ENCODE data around the gene FRMD5. TPM values are rescaled to one million over a fixed set of nuclear protein-coding genes. Genes with fewer than 3 reads are reported as not detected.

FRMD5 gene
- total RNA-seq, 1 experiment from 2014 or later, result 27.2 TPM

DNA sequence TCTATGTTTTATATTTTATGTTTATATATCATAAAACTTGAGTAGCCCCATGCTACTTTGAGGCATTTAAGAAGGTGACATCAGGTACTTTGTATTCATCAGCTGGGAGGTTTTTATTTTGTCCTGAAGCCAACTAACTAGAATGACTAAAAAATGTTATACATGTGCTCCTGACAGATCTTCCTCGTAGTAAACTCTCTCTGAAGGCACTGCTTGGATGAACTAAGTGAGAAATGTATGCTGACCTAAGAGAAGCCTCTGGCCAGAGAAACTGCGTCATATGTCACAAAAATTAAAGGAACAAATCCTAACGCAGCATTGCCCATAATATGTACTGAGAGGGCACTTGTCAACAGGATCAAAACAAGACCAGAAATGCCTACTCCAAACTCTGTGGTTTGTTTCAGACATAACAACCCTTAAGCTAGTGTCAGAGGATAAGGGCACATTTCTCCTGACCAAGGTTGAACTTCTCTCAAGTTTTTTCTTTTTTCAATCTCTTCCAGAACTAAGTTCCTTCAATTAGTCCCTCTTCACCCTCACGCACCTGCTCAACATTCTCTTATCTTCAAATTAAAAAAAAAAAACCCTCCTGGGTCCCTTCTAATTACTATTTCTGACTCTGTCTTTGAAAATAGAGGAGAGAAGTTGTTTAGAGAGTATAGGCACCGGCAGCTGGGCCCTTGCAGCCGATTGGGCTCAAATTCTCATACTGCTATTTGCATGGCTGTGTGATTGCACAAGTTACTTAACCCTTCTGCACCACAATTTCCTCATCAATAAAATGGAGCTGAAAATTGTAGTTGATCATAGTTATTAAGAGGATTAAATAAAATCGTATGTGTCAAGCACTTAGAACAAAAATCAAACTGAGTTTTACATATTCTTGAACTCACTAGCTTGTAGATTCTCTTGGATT lies 159.0 kb downstream of the FRMD5 start (continued):
- TF ChIP-seq ELF1 (IDR thresholded peaks at IDR 0.05; ENCODE audit: borderline replicate concordance, low read depth) (no peak), JUND (IDR thresholded peaks at IDR 0.05) (no peak), TCF7L2 (IDR thresholded peaks at IDR 0.05; ENCODE audit: borderline replicate concordance, extremely low read depth, insufficient read depth, insufficient read length) (no peak)

DNA sequence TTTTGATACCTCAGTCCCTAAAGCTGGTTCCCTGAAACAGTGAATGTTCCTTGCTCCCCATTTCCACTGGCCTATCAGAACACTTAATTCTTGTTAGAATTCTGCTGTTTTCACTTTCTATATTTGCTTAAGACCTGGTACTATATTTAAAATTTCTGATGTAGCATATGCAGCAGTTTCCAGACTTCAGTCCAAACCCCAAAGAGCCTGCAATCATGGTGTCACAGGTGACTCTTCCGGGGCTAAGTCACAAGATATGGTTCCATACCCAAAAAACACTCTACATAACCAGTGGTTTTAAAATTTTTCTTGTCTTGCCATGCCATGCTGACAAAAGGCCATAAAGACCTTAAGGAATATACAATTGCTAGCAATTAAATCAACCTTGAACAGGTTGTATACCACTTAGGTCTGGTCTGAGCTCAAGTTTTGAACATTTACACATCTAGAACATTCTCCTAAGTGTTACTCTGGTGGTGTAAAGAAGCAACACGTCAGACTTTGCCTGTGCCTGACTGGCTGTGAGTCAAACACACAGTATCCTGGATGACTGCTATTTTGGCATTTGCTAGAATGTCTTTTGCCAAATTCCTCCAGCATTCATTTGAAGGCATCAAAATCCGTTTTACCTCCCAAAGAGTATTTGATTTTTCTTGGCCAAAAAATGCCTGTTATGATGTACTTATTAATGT lies 160.0 kb downstream of the FRMD5 start:
- ChIA-PET CTCF (no interaction called here), RAD21 (ENCODE audit: low non-redundant PET in 1 of 2, low total read pairs in 2 of 2, uncharacterized antibody in 2 of 2, unreplicated experiment in 2 of 2) (no interaction called here)

More for the DNA sequence above, 160.0 kb downstream of the FRMD5 start:
- Histone ChIP-seq H3K9me3 (ENCODE audit: control insufficient read depth in 1 of 2, insufficient read depth in 1 of 2, low read depth in 1 of 2, low read length in 2 of 2) (no peaks in the 10 kb centered on the region), H3K27ac (ENCODE audit: low read depth, low read length) (no peak overlapping the region), H3K36me3 (ENCODE audit: control insufficient read depth in 1 of 2, insufficient read depth in 2 of 2, low read length in 2 of 2) (no peaks in the 10 kb centered on the region), H3K4me1 (ENCODE audit: control insufficient read depth in 1 of 2, insufficient read depth in 2 of 2, low read length in 2 of 2) (peaks cover 5 to 13% of the 10 kb centered on the region in 2 experiments; a peak in 2 of 4 replicates), H3K79me2 (ENCODE audit: insufficient read depth, low read length) (peaks cover 40% of the 10 kb centered on the region), H3K4me3 (replicated peaks in 1 of 2; ENCODE audit: low read depth in 1 of 2, low read length in 2 of 2) (no peak overlapping the region), H3K27me3 (ENCODE audit: insufficient read depth, low read length) (no peaks in the 10 kb centered on the region), H4K20me1 (ENCODE audit: insufficient read depth) (no peaks in the 10 kb centered on the region; the same call in 1 of the 2 replicates), H3K4me2 (ENCODE audit: low read length) (no peak overlapping the region), H3K9me2 (ENCODE audit: insufficient read depth) (no peaks in the 10 kb centered on the region), H2AFZ (ENCODE audit: low read depth, low read length, poor library complexity, severe bottlenecking) (no peak overlapping the region), H3K9ac (ENCODE audit: low read length) (no peak overlapping the region)
- intact Hi-C loops (cut with micrococcal nuclease), result no loop called here
- DNase-seq (ENCODE audit: low read depth, low spot score) (no peak), ATAC-seq (no peak)
- POLR2A ChIA-PET, result no interaction called here
- BruUV-seq (replicated peaks), result no TSS peak
- TF ChIP-seq ZFX (IDR thresholded peaks at IDR 0.05), result no peak
- TF ChIP-seq, protein P1, sequence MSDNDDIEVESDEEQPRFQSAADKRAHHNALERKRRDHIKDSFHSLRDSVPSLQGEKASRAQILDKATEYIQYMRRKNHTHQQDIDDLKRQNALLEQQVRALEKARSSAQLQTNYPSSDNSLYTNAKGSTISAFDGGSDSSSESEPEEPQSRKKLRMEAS (IDR thresholded peaks at IDR 0.05), result no peak
- no peak for TF ChIP-seq ELF1 (IDR thresholded peaks at IDR 0.05; ENCODE audit: borderline replicate concordance, low read depth)
- TF ChIP-seq, protein P2, sequence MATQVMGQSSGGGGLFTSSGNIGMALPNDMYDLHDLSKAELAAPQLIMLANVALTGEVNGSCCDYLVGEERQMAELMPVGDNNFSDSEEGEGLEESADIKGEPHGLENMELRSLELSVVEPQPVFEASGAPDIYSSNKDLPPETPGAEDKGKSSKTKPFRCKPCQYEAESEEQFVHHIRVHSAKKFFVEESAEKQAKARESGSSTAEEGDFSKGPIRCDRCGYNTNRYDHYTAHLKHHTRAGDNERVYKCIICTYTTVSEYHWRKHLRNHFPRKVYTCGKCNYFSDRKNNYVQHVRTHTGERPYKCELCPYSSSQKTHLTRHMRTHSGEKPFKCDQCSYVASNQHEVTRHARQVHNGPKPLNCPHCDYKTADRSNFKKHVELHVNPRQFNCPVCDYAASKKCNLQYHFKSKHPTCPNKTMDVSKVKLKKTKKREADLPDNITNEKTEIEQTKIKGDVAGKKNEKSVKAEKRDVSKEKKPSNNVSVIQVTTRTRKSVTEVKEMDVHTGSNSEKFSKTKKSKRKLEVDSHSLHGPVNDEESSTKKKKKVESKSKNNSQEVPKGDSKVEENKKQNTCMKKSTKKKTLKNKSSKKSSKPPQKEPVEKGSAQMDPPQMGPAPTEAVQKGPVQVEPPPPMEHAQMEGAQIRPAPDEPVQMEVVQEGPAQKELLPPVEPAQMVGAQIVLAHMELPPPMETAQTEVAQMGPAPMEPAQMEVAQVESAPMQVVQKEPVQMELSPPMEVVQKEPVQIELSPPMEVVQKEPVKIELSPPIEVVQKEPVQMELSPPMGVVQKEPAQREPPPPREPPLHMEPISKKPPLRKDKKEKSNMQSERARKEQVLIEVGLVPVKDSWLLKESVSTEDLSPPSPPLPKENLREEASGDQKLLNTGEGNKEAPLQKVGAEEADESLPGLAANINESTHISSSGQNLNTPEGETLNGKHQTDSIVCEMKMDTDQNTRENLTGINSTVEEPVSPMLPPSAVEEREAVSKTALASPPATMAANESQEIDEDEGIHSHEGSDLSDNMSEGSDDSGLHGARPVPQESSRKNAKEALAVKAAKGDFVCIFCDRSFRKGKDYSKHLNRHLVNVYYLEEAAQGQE (IDR thresholded peaks at IDR 0.05; ENCODE audit: low read depth), result no peak
- no peak for TF ChIP-seq SRF (IDR thresholded peaks at IDR 0.05; ENCODE audit: low read depth)
